ENCODE data around the gene HPCAL1. TPM values are rescaled to one million over a fixed set of nuclear protein-coding genes. Genes with fewer than 3 reads are reported as not detected.

The HPCAL1 gene
- total and polyA plus RNA-seq, 10 of the 15 experiments (the other 5 are each of a cell fraction or from before 2014, with no cell fraction given) = 0.40 to 12.8 (median 7.9) TPM

- TF ChIP-seq TAF1 (IDR thresholded peaks at IDR 0.05; ENCODE audit: borderline replicate concordance, low read depth, low read length) = no peak
- TF ChIP-seq, protein P1, sequence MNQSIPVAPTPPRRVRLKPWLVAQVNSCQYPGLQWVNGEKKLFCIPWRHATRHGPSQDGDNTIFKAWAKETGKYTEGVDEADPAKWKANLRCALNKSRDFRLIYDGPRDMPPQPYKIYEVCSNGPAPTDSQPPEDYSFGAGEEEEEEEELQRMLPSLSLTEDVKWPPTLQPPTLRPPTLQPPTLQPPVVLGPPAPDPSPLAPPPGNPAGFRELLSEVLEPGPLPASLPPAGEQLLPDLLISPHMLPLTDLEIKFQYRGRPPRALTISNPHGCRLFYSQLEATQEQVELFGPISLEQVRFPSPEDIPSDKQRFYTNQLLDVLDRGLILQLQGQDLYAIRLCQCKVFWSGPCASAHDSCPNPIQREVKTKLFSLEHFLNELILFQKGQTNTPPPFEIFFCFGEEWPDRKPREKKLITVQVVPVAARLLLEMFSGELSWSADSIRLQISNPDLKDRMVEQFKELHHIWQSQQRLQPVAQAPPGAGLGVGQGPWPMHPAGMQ (IDR thresholded peaks at IDR 0.05; ENCODE audit: borderline replicate concordance) = no peak
- TF ChIP-seq REST (IDR thresholded peaks at IDR 0.05; ENCODE audit: low read depth, low read length) = no peak
Observed at GRCh38 chr2:10370390-10370789, 67.7 kb downstream of the HPCAL1 start (continued).

GRCh38 chr2:10370895-10371294 is 68.2 kb downstream of the HPCAL1 start:
- DNase-seq (ENCODE audit: low read depth, low spot score) (no peak), FAIRE-seq (no peak), ATAC-seq (no peak)
- no peaks in the 10 kb centered on the region for H3K27me3 ChIP-seq (replicated peaks in 1 of 2; ENCODE audit: control insufficient read depth in 2 of 2, insufficient read depth in 2 of 2, low read length in 1 of 2)
- 20% methylated on average over 6 of the region's 6 CpGs for WGBS (ENCODE audit: insufficient coverage, insufficient replicate concordance, low lambda C conversion rate, missing lambda C conversion rate)
- H2AFZ ChIP-seq (ENCODE audit: control insufficient read depth, low read depth, low read length) = no peak overlapping the region
- ChIA-PET CTCF (no interaction called here), POLR2A (no interaction called here), SMC1A (ENCODE audit: uncharacterized antibody, unreplicated experiment) (no interaction called here), RAD21 (ENCODE audit: unreplicated experiment) (no interaction called here)
- no peaks in the 10 kb centered on the region for H4K20me1 ChIP-seq (ENCODE audit: control insufficient read depth, insufficient read depth)
- no peaks in the 10 kb centered on the region for H3K79me2 ChIP-seq (ENCODE audit: control insufficient read depth, insufficient read depth, low read length)
- no peaks in the 10 kb centered on the region for H3K36me3 ChIP-seq (ENCODE audit: control insufficient read depth in 2 of 2, insufficient read depth in 2 of 2, low read length in 1 of 2)
- H3K4me3 ChIP-seq = no peak overlapping the region
- H3K4me2 ChIP-seq (ENCODE audit: control insufficient read depth, insufficient read depth) = no peak overlapping the region
- no TSS peak for BruUV-seq (replicated peaks)
- H3K4me1 ChIP-seq (ENCODE audit: control insufficient read depth, insufficient read depth, low read length) = peaks cover 8% of the 10 kb centered on the region
- in situ Hi-C loops (cut with MboI) = no loop called here
- no peaks in the 10 kb centered on the region for H3K9me3 ChIP-seq (replicated peaks; ENCODE audit: control insufficient read depth, insufficient read depth, low read length)
- H3K27ac ChIP-seq (ENCODE audit: control insufficient read depth, insufficient read depth) = no peak overlapping the region
- intact Hi-C loops (cut with micrococcal nuclease; ENCODE audit: unreplicated experiment) = no loop called here
- H3K9ac ChIP-seq (ENCODE audit: control insufficient read depth, insufficient read depth, low read length) = no peak overlapping the region
- TF ChIP-seq CUX1 (IDR thresholded peaks at IDR 0.05; ENCODE audit: insufficient replicate concordance, low read depth, low read length) = no peak
- TF ChIP-seq, protein P2, sequence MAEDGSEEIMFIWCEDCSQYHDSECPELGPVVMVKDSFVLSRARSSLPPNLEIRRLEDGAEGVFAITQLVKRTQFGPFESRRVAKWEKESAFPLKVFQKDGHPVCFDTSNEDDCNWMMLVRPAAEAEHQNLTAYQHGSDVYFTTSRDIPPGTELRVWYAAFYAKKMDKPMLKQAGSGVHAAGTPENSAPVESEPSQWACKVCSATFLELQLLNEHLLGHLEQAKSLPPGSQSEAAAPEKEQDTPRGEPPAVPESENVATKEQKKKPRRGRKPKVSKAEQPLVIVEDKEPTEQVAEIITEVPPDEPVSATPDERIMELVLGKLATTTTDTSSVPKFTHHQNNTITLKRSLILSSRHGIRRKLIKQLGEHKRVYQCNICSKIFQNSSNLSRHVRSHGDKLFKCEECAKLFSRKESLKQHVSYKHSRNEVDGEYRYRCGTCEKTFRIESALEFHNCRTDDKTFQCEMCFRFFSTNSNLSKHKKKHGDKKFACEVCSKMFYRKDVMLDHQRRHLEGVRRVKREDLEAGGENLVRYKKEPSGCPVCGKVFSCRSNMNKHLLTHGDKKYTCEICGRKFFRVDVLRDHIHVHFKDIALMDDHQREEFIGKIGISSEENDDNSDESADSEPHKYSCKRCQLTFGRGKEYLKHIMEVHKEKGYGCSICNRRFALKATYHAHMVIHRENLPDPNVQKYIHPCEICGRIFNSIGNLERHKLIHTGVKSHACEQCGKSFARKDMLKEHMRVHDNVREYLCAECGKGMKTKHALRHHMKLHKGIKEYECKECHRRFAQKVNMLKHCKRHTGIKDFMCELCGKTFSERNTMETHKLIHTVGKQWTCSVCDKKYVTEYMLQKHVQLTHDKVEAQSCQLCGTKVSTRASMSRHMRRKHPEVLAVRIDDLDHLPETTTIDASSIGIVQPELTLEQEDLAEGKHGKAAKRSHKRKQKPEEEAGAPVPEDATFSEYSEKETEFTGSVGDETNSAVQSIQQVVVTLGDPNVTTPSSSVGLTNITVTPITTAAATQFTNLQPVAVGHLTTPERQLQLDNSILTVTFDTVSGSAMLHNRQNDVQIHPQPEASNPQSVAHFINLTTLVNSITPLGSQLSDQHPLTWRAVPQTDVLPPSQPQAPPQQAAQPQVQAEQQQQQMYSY (CRISPR knock-in tag; IDR thresholded peaks at IDR 0.05) = no peak
- TF ChIP-seq ZNF622 (IDR thresholded peaks at IDR 0.05) = no peak
- TF ChIP-seq SP1 (IDR thresholded peaks at IDR 0.05; ENCODE audit: low read depth, low read length) = no peak
- TF ChIP-seq RELA (IDR thresholded peaks at IDR 0.05; ENCODE audit: borderline replicate concordance, partially characterized antibody) = no peak
- no peak for TF ChIP-seq ZNF24 (IDR thresholded peaks at IDR 0.05)
